ENCODE data around the gene ADAR. TPM values are rescaled to one million over a fixed set of nuclear protein-coding genes. Genes with fewer than 3 reads are reported as not detected.

The ADAR gene
- total and polyA plus RNA-seq, 2 of the 4 experiments (the other 2 are of a cell fraction): 70.9 to 131 TPM

DNA sequence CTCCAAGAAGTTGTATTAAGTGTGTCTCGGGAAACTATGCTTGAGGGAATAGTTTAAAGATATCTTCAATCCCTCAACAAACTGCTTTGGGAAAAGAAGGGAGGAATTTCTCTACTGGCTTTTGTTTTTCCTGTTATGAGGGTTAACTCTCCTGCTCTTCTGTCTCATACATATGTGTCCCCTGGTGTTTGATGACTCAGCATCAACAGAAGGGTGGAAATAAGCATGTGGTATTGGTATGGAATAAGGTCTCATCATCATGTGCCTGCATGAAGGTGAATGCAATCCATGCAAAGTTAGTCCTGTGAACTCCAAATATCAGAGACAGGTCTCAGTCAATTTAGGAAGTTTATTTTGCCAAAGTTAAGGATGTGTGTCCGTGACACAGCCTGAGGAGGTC lies 27.2 kb upstream of the ADAR start:
- H3K56ac ChIP-seq (ENCODE audit: extremely low read depth, insufficient read depth, low read length): no peak overlapping the region
- no peak overlapping the region for H3K18ac ChIP-seq (ENCODE audit: low read depth, low read length)
- H3K79me1 ChIP-seq (ENCODE audit: low read depth in 1 of 2, low read length in 2 of 2): no peaks in the 10 kb centered on the region
- in situ Hi-C loops (cut with MboI; ENCODE audit: low sequenced_read_pairs) (no loop called here), dilution Hi-C loops (cut with HindIII; ENCODE audit: low sequenced_read_pairs, unreplicated experiment) (no loop called here), intact Hi-C loops (cut with micrococcal nuclease) (no loop called here)
- no peak for ATAC-seq (ENCODE audit: low read depth)
- H3K9ac ChIP-seq (ENCODE audit: low read depth, low read length): no peak overlapping the region
- no peaks in the 10 kb centered on the region for H3K9me1 ChIP-seq (ENCODE audit: insufficient read depth, low read length)
- peak; percentile 70 for TF ChIP-seq MAFK (IDR thresholded peaks at IDR 0.05; ENCODE audit: low read depth, low read length)
- TF ChIP-seq, protein P1, sequence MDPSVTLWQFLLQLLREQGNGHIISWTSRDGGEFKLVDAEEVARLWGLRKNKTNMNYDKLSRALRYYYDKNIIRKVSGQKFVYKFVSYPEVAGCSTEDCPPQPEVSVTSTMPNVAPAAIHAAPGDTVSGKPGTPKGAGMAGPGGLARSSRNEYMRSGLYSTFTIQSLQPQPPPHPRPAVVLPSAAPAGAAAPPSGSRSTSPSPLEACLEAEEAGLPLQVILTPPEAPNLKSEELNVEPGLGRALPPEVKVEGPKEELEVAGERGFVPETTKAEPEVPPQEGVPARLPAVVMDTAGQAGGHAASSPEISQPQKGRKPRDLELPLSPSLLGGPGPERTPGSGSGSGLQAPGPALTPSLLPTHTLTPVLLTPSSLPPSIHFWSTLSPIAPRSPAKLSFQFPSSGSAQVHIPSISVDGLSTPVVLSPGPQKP (IDR thresholded peaks at IDR 0.05; ENCODE audit: borderline replicate concordance, low read depth, low read length): no peak
- TF ChIP-seq BHLHE40 (IDR thresholded peaks at IDR 0.05; ENCODE audit: low read depth, low read length): no peak
- no peak overlapping the region for H2BK120ac ChIP-seq (ENCODE audit: low read depth, low read length)
- H3K14ac ChIP-seq (replicated peaks; ENCODE audit: low read depth, low read length): no peak overlapping the region
- no peak overlapping the region for H4K5ac ChIP-seq (ENCODE audit: low read depth, low read length)
- no peak overlapping the region for H4K8ac ChIP-seq (ENCODE audit: low read depth in 2 of 2, low read length in 2 of 2)
- H3K27me3 ChIP-seq (ENCODE audit: control insufficient read depth, insufficient read depth, low read length): peaks cover 14% of the 10 kb centered on the region
- peaks cover 5% of the 10 kb centered on the region; the same call in 1 of the 2 replicates for H3K9me3 ChIP-seq (ENCODE audit: control insufficient read depth, insufficient read depth, low read length)
- no peaks in the 10 kb centered on the region for H3K4me1 ChIP-seq (ENCODE audit: control insufficient read depth, insufficient read depth, low read length)
- H3K36me3 ChIP-seq (ENCODE audit: control insufficient read depth, insufficient read depth, low read length): no peaks in the 10 kb centered on the region
- no peaks in the 10 kb centered on the region for H4K20me1 ChIP-seq (ENCODE audit: insufficient read depth, low read length)
- H4K91ac ChIP-seq (ENCODE audit: insufficient read depth, low read depth, low read length): no peak overlapping the region
- no peak overlapping the region for H2BK5ac ChIP-seq (ENCODE audit: low read depth, low read length, poor library complexity, severe bottlenecking)
- H2BK15ac ChIP-seq (ENCODE audit: low read depth, low read length): no peak overlapping the region
- no peak overlapping the region for H2AFZ ChIP-seq (replicated peaks; ENCODE audit: low read length, poor library complexity)
- no peak overlapping the region for H3K23ac ChIP-seq (ENCODE audit: low read depth, low read length)
- POLR2A ChIA-PET (ENCODE audit: unreplicated experiment): no interaction called here
- CTCF ChIA-PET: no interaction called here
- no peak for DNase-seq
- BruUV-seq (replicated peaks): no TSS peak
- H2BK20ac ChIP-seq (ENCODE audit: low read depth, low read length): no peak overlapping the region
- no peak overlapping the region for H3K4me3 ChIP-seq (ENCODE audit: insufficient read depth, low read depth, low read length)
- H2AK9ac ChIP-seq (replicated peaks; ENCODE audit: low read depth, low read length, poor library complexity): no peak overlapping the region
- no peak overlapping the region for H2AK5ac ChIP-seq (ENCODE audit: low read depth, low read length)
- no peak overlapping the region for H3K4ac ChIP-seq (ENCODE audit: low read depth, low read length)
- no peak overlapping the region for H3K4me2 ChIP-seq (ENCODE audit: low read depth, low read length)
- no peak overlapping the region for H3K27ac ChIP-seq (ENCODE audit: insufficient read depth, low read length)
- no CpG with 5 or more reads among the region's 2 CpGs for WGBS, 2 experiments (ENCODE audit: extremely low coverage in 2 of 2, insufficient read length in 1 of 2)
